HG03439 (cell line): ENCODE results near the gene OR6C68.
"Not testable (repeated sequence)": the region's sequence is repeated elsewhere in the genome, so short reads cannot be mapped to it uniquely, and the experiment has no call there.

Experiments
- ATAC-seq: cut with Tn5 transposase; IDR thresholded peaks from one replicate; pipeline ENCODE4 v1.9.1; 2021; ENCODE audit warnings: mild to moderate bottlenecking, moderate library complexity; ENCODE audit not compliant: unreplicated experiment

OR6C68 gene

GRCh38 chr12:55492078-55492477, at the start of gene OR6C68:
OR6C68 (plus strand) TSS chr12:55492378; CDS start chr12:55492378, 0 bp downstream.
- no peak for ATAC-seq

- ATAC-seq: no peak
These were observed 48.4 kb upstream of the OR6C68 start, which contains the start of gene OR6C2 for GRCh38 chr12:55443776-55444175. OR6C2 (plus strand) TSS chr12:55444076; CDS start chr12:55452214, 8,138 bp downstream.

GRCh38 chr12:55445357-55445756, 46.8 kb upstream of the OR6C68 start:
- no peak for ATAC-seq

GRCh38 chr12:55446326-55446725, 45.9 kb upstream of the OR6C68 start:
- ATAC-seq: no peak

GRCh38 chr12:55448825-55449224, 43.4 kb upstream of the OR6C68 start:
- no peak for ATAC-seq

- ATAC-seq: not testable (repeated sequence)
These were observed 27.3 kb upstream of the OR6C68 start for GRCh38 chr12:55464926-55465325.

- ATAC-seq: no peak
These were observed 24.3 kb upstream of the OR6C68 start for GRCh38 chr12:55467836-55468235.

- ATAC-seq: no peak
These were observed 22.9 kb upstream of the OR6C68 start for GRCh38 chr12:55469291-55469690.

GRCh38 chr12:55470088-55470829, 21.9 kb upstream of the OR6C68 start, which contains the start of gene OR6C70:
OR6C70 (minus strand) TSS chr12:55470138; CDS start chr12:55470138, 0 bp downstream.
- no peak for ATAC-seq

GRCh38 chr12:55472264-55472663, 19.9 kb upstream of the OR6C68 start:
- ATAC-seq: no peak

GRCh38 chr12:55479136-55479535, 13.0 kb upstream of the OR6C68 start:
- not testable (repeated sequence) for ATAC-seq

GRCh38 chr12:55484284-55484683, 7.9 kb upstream of the OR6C68 start:
- not testable (repeated sequence) for ATAC-seq

GRCh38 chr12:55495490-55495889, 3.3 kb downstream of the OR6C68 start:
- ATAC-seq: no peak

GRCh38 chr12:55499231-55499630, 7.1 kb downstream of the OR6C68 start:
- ATAC-seq: no peak

- no peak for ATAC-seq
These were observed 7.7 kb downstream of the OR6C68 start for GRCh38 chr12:55499810-55500252.

- ATAC-seq: no peak
These were observed 9.4 kb downstream of the OR6C68 start for GRCh38 chr12:55501601-55502000.

GRCh38 chr12:55515696-55516095, 23.5 kb downstream of the OR6C68 start:
- no peak for ATAC-seq

- ATAC-seq: no peak
These were observed 24.2 kb downstream of the OR6C68 start for GRCh38 chr12:55516391-55516790.
